DND-41 (cell line): ENCODE data around the gene PSMD2.
"Not testable (repeated sequence)": the region's sequence is repeated elsewhere in the genome, so short reads cannot be mapped to it uniquely, and the experiment has no call there.

Source experiments
- ATAC-seq: fragments of 200-7000 bp; cut with Tn5 transposase; 3 replicates; pipeline ENCODE4 v1.9.1; 2021; ENCODE audit warnings: low read depth; ENCODE audit not compliant: insufficient read depth
- DNase-seq: peaks from one replicate; pipeline ENCODE4 v3.0.0-alpha.2; 2020
- H2AFZ ChIP-seq: 2 replicates; pipeline ENCODE4 v1.6.0; 2012; ENCODE audit warnings: low read depth, low read length
- H3K27ac ChIP-seq: 2 replicates; pipeline ENCODE4 v1.5.1; 2012; ENCODE audit warnings: low read length, inconsistent platforms
- H3K27me3 ChIP-seq: fragments of 200-600 bp; sonication (generic); 2 replicates; pipeline ENCODE4 v1.6.0; 2012; ENCODE audit warnings: low read length, mild to moderate bottlenecking, inconsistent platforms; ENCODE audit not compliant: insufficient read depth, poor library complexity
- H3K36me3 ChIP-seq: 2 replicates; pipeline ENCODE4 v1.5.1; 2012; ENCODE audit warnings: low read length, inconsistent platforms; ENCODE audit not compliant: insufficient read depth
- H3K4me1 ChIP-seq: 2 replicates; pipeline ENCODE4 v1.5.1; 2012; ENCODE audit warnings: mild to moderate bottlenecking, low read length; ENCODE audit not compliant: insufficient read depth
- H3K4me2 ChIP-seq: 2 replicates; pipeline ENCODE4 v1.6.0; 2012; ENCODE audit warnings: mild to moderate bottlenecking, moderate library complexity, low read length, inconsistent platforms; ENCODE audit not compliant: insufficient read depth
- H3K4me3 ChIP-seq, 2 experiments: fragments of 200-600 bp in 1 of 2; shearing (Covaris generic) in 1 of 2; 2 replicates each; pipeline ENCODE4 v1.5.1; 2012 to 2016; ENCODE audit warnings: inconsistent platforms in 2 of 2, low read length in 2 of 2, mild to moderate bottlenecking in 2 of 2, low read depth in 1 of 2, moderate library complexity in 1 of 2
- H3K79me2 ChIP-seq: 2 replicates; pipeline ENCODE4 v1.6.0; 2012; ENCODE audit warnings: low read length, inconsistent platforms; ENCODE audit not compliant: insufficient read depth
- H3K9ac ChIP-seq: 2 replicates; pipeline ENCODE4 v1.6.0; 2012; ENCODE audit warnings: low read depth, mild to moderate bottlenecking, inconsistent platforms, low read length, moderate library complexity
- H3K9me3 ChIP-seq: 2 replicates; pipeline ENCODE4 v1.5.1; 2012; ENCODE audit warnings: low read length, moderate library complexity, mild to moderate bottlenecking, inconsistent platforms; ENCODE audit not compliant: insufficient read depth, severe bottlenecking
- H4K20me1 ChIP-seq: 2 replicates; pipeline ENCODE4 v1.6.0; 2012; ENCODE audit warnings: low read length; ENCODE audit not compliant: insufficient read depth
- CTCF ChIP-seq: IDR thresholded peaks from 2 replicates; pipeline ENCODE4 v1.5.1; 2012; ENCODE audit warnings: borderline replicate concordance, low read length, moderate library complexity, mild to moderate bottlenecking; ENCODE audit not compliant: poor library complexity, severe bottlenecking; ENCODE audit errors: extremely low read depth
- EZH2 ChIP-seq: IDR thresholded peaks from 3 replicates; pipeline ENCODE4 v1.6.1; 2012; ENCODE audit warnings: borderline replicate concordance, low read depth, mild to moderate bottlenecking, moderate library complexity, low read length, inconsistent platforms; ENCODE audit not compliant: severe bottlenecking

PSMD2 gene

GRCh38 chr3:184261270-184261853, 37.7 kb upstream of the PSMD2 start, which contains the start of gene CAMK2N2:
TSS of gene CAMK2N2 (minus strand) at chr3:184261553. CDS start at chr3:184261285, 268 bp downstream.
- Histone ChIP-seq H3K27me3 (no peaks in the 10 kb centered on the region), H3K79me2 (no peaks in the 10 kb centered on the region), H3K9ac (peak within 1 kb of the TSS; percentile 39), H3K9me3 (no peaks in the 10 kb centered on the region), H2AFZ (peak within 1 kb of the TSS; percentile 67), H3K4me2 (peak within 1 kb of the TSS; percentile 78), H3K27ac (no peak within 1 kb of the TSS), H3K4me3 (peak within 1 kb of the TSS; percentile 10 to 57; a peak in 3 of 4 replicates), H3K4me1 (peaks cover 18% of the 10 kb centered on the region), H3K36me3 (no peaks in the 10 kb centered on the region), H4K20me1 (no peaks in the 10 kb centered on the region)
- TF ChIP-seq EZH2, result no peak
- no peak for TF ChIP-seq CTCF
- ATAC-seq (peak; percentile 89), DNase-seq (peak; percentile 88)

GRCh38 chr3:184261854-184262763, 36.9 kb upstream of the PSMD2 start:
- Histone ChIP-seq H3K4me2 (peak overlapping the region; percentile 78), H3K4me1 (peaks cover 18% of the 10 kb centered on the region), H3K79me2 (no peaks in the 10 kb centered on the region), H3K9me3 (no peaks in the 10 kb centered on the region), H3K4me3 (peak overlapping the region; percentile 10 to 57; a peak in 3 of 4 replicates), H2AFZ (peak overlapping the region; percentile 67), H3K36me3 (no peaks in the 10 kb centered on the region), H3K27ac (no peak overlapping the region), H4K20me1 (no peaks in the 10 kb centered on the region), H3K9ac (peak overlapping the region; percentile 39), H3K27me3 (no peaks in the 10 kb centered on the region)
- TF ChIP-seq CTCF (no peak), EZH2 (no peak)
- no peak for DNase-seq
- peak; percentile 62 for ATAC-seq

- Histone ChIP-seq H3K36me3 (no peaks in the 10 kb centered on the region), H3K9ac (no peak overlapping the region), H4K20me1 (no peaks in the 10 kb centered on the region), H3K4me1 (peaks cover 18% of the 10 kb centered on the region), H3K79me2 (no peaks in the 10 kb centered on the region), H3K27me3 (no peaks in the 10 kb centered on the region), H2AFZ (no peak overlapping the region), H3K9me3 (no peaks in the 10 kb centered on the region), H3K27ac (no peak overlapping the region), H3K4me3 (0 out of 4 replicates have a peak overlapping the region, but pooled peaks of 1 of the 2 experiments have one; percentile 18), H3K4me2 (peak overlapping the region; percentile 78)
- TF ChIP-seq CTCF, result no peak
- TF ChIP-seq EZH2, result no peak
- no peak for ATAC-seq
- no peak for DNase-seq
Observed at GRCh38 chr3:184262764-184263179, 36.3 kb upstream of the PSMD2 start.

GRCh38 chr3:184267249-184267648, 31.8 kb upstream of the PSMD2 start:
- H3K4me2 ChIP-seq, ATAC-seq, H3K27me3 ChIP-seq, DNase-seq, H3K27ac ChIP-seq, H4K20me1 ChIP-seq, H3K4me3 ChIP-seq, H3K9ac ChIP-seq, H3K9me3 ChIP-seq, H3K36me3 ChIP-seq, H3K79me2 ChIP-seq, H3K4me1 ChIP-seq, H2AFZ ChIP-seq: not testable (repeated sequence)
